KBM-7 (cell line): ENCODE measurements around the gene EPHX1.
A peak's percentile ranks its signal among the peaks of the same experiment; 100 is the strongest.
"Not testable (repeated sequence)": the region's sequence is repeated elsewhere in the genome, so short reads cannot be mapped to it uniquely, and the experiment has no call there.

Experiments used
- DNase-seq: peaks from one replicate; pipeline ENCODE4 v3.0.0-alpha.2; 2015
- in situ Hi-C: fragments of 300-500 bp; cut with MboI; formaldehyde crosslinking; loops from 2 replicates; pipeline ENCODE4 v1.14.3; 2020; ENCODE audit warnings: low sequenced_read_pairs, low pct_unique_long_range_greater_than_20kb, mixed read lengths

The EPHX1 gene

GRCh38 chr1:225809842-225810578 is at the start of gene EPHX1:
Gene EPHX1 (plus strand): TSS chr1:225810124. CDS start chr1:225828730, 18,606 bp downstream.
- peak; percentile 89 for DNase-seq
- in situ Hi-C loops = no loop called here

DNA sequence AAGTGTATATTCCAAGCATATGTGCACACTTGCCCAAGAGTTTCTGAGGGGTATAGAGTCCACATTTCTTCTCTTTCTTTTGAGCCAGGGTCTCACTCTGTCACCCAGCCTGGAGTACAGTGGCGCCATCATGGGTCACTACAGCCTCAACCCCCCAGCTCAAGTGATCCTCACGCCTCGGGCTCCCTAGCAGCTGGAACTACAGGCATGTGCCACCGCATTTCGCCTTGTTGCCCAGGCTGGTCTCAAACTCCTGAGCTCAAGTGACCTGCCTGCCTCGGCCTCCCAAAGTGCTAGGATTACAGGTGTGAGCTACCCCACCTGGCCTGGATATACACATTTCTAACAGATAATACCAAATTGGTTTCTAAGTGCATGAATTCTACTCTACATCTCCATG is 49.4 kb upstream of the EPHX1 start:
- in situ Hi-C loops = no loop called here
- DNase-seq = no peak

DNA sequence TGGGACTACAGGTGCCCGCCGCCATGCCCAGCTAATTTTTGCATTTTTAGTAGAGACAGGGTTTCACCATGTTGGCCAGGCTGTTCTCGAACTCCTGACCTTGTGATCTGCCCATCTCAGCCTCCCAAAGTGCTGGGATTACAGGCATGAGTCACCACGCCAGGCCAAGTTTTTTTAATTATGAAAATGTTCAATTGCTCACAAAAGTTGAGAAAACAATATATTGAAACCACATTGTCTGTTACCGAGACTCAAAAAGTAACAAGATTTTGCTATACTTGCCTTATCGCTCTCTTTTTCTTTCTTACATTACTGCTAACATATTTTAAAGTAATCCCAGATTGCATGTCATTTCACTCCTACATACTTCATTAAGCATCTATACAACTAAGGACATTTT is 48.5 kb upstream of the EPHX1 start:
- in situ Hi-C loops, DNase-seq: not testable (repeated sequence)

DNA sequence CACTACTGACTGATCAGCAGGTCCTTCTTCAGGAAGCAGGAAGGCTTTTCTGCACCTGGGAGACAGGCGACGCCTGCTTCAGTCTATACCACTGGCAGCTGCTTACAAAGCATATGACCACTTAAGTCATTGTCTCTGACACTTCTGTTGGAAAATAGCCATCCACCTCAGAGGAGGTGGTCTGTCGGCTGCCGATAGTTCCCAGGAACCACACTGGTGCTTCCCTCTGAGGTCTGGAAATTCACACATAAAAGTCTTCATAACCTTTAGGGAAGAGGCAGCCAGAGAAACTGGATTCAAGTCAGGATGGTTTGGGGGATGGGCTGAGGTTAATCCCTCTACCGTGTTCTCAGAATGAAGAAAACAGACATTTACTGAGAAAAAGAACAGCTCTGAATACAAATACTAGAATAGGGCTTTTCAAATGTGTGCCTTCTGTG is 47.9 kb upstream of the EPHX1 start:
- DNase-seq = no peak
- in situ Hi-C loops = no loop called here

DNA sequence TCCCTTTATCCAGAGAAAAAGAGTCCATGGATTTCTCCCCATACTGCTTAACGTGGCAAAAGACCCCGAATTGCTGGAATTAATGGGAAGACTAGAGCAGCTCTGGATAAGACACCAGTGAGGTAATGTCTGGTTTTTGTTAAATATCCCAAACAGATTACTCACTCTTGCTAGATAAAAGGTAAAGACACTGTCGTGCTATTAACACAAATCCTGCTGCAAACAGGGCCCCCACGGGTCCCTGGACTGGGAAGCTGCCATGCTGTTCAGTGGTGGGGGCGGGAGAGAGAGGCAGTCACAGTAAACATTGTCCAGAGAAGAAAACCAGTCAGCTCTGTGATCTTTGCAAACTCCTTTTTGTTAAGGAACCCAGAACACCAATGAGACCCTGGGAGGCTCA is 47.5 kb upstream of the EPHX1 start:
- in situ Hi-C loops = no loop called here
- DNase-seq = no peak

- no peak for DNase-seq
- in situ Hi-C loops = no loop called here
Observed at GRCh38 chr1:225763716-225764548, 46.0 kb upstream of the EPHX1 start.

GRCh38 chr1:225765982-225766674 is 43.8 kb upstream of the EPHX1 start:
- in situ Hi-C loops = no loop called here
- no peak for DNase-seq

- DNase-seq = no peak
- in situ Hi-C loops = no loop called here
Observed at GRCh38 chr1:225766967-225767633, 42.8 kb upstream of the EPHX1 start.

GRCh38 chr1:225767634-225768540 is 42.0 kb upstream of the EPHX1 start:
- DNase-seq = no peak
- in situ Hi-C loops = no loop called here

DNA sequence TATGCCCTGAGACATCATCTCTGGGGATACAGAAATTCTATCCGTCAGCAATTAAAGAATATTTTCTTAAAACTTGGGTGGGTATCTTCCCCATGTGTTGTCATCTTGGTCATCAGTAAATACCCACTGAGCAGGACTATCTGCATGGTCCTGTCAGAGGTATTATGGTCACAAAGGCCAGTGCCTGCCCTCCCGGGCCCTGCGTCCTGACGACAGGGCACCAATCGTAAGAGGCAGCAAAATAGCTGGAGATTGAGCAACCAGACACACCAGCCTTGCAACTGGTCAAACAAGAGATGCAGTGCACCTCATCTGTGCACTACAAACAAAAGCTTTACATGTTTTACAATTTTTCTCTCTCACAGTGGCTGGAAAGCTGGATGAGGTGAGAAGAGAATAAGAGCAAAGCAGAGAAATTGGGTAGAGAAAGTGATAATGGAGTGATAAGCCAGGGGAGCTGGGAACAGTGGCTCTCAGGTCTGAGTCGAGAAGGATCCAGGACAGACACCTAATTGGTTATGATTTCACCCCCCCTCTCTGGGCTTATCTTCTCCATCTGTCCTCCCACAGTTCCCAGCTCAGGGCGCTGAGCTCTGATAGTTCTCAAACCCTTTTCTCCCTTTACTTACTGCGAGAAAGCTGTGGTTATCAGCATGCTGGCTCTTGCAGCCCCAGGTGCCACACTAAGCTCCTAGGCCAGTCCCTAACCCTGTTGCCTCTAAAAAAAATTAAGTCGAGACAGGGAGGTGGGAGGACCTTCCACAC is 41.1 kb upstream of the EPHX1 start:
- in situ Hi-C loops = no loop called here
- no peak for DNase-seq

DNA sequence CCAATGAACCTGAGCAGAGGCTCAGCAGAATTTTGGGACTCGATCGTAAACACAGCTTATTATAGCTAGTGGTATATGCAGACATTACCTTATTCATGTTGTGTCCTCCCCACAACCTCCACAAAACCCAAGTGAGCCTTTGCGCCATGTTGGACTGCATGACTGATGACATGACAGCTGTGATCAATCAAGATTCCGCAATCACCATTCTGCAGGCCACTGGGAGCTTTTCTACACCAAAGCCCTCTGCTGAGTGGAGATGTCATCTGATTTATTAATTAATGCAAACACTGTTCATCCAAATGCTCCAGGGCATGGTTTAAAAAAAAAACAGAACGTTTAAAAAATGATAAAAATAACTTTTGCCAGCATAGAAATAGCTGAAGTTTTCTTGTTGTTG is 40.2 kb upstream of the EPHX1 start:
- no peak for DNase-seq
- in situ Hi-C loops = no loop called here

GRCh38 chr1:225770561-225771248 is 39.2 kb upstream of the EPHX1 start:
- DNase-seq = no peak
- in situ Hi-C loops = no loop called here

- DNase-seq = no peak
- in situ Hi-C loops = no loop called here
Observed at GRCh38 chr1:225771661-225772322, 38.1 kb upstream of the EPHX1 start.

- in situ Hi-C loops = no loop called here
- DNase-seq = peak; percentile 78
Observed at GRCh38 chr1:225772323-225772768, 37.6 kb upstream of the EPHX1 start.

DNA sequence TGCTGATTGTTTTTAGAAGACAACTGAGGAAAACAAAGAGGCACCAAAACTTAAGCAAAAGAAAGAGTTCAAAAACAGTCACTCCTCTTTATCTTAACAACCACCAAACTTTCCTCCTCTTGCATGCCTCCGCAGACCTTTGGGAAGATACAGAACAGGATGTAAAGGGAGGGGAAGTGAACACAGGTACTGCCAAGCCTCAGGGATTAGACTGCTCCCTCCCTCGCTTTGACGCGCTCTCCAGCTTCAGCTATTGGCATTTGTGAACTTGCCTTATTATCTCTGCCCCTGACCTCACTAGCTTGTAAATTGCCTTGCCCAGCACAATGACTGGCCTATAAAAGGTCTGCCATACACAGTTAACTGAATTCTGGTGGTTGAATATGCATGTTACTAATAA is 37.1 kb upstream of the EPHX1 start:
- in situ Hi-C loops = no loop called here

DNA sequence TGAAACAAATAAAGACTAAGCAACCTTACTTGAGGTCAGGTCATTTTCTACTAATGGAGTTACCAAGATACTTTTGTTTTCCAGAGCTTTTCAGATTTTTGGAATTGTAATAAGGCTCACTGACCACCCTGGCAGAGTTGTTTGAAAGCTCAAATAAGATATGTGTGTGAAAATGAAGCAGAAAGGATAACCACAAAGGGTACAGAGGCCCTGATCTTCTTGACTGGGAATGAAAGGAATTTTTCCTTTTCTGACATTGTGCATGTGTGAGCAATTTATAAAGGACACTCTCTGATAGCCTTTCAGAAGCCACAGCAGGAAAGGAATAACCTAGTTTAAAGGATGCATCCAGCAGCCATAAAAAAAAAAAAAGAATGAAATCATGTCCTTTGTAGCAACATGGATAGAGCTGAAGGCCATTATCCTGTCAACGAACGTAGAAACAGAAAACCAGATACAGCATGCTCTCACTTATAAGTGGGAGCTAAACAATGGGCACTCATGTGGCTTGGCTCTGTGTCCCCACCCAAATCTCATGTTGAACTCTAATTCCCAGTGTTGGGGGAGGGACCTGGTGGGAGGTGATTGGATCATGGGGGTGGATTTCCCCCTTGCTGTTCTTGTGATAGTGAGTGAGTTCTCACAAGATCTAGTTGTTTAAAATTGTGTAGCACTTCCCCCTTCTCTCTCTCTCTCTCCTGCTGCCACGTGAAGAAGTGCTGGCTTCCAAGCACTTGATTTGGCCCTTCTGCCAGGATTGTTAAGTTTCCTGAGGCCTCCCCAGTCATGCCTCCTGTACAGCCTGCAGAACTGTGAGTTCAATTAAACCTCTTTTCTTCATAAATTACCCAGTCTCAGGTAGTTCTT is 35.4 kb upstream of the EPHX1 start:
- no peak for DNase-seq
- in situ Hi-C loops = no loop called here

More for the DNA sequence above, 37.1 kb upstream of the EPHX1 start:
- no peak for DNase-seq
